ENCODE measurements around the gene ADCY9.
"Not testable (repeated sequence)": the region's sequence is repeated elsewhere in the genome, so short reads cannot be mapped to it uniquely, and the experiment has no call there.

Gene ADCY9

GRCh38 chr16:4116325-4117249 is at the start of gene ADCY9:
Gene ADCY9 (minus strand): TSS chr16:4116442. CDS start chr16:4115442, 1,000 bp downstream.
- peak; percentile 82 for ATAC-seq

GRCh38 chr16:4160658-4161430 is 44.6 kb upstream of the ADCY9 start:
- ATAC-seq: no peak
- no peak for DNase-seq

More at GRCh38 chr16:4116325-4117249, at the start of gene ADCY9:
- DNase-seq: peak; percentile 80

- ATAC-seq (no peak), DNase-seq (no peak)
These were observed 43.5 kb upstream of the ADCY9 start for GRCh38 chr16:4159726-4160125.

GRCh38 chr16:4158143-4159093 is 42.2 kb upstream of the ADCY9 start:
- no peak for ATAC-seq
- DNase-seq: no peak

GRCh38 chr16:4157376-4157825 is 41.2 kb upstream of the ADCY9 start:
- DNase-seq (no peak), ATAC-seq (no peak)

- not testable (repeated sequence) for DNase-seq, ATAC-seq
These were observed 40.3 kb upstream of the ADCY9 start for GRCh38 chr16:4156503-4156902.

GRCh38 chr16:4153364-4153763 is 37.1 kb upstream of the ADCY9 start:
- not testable (repeated sequence) for DNase-seq, ATAC-seq

- no peak for ATAC-seq
- DNase-seq: no peak
These were observed 36.0 kb upstream of the ADCY9 start for GRCh38 chr16:4152267-4152666.

GRCh38 chr16:4147236-4147635 is 31.0 kb upstream of the ADCY9 start:
- DNase-seq: no peak
- ATAC-seq: no peak

GRCh38 chr16:4142268-4142667 is 26.0 kb upstream of the ADCY9 start:
- DNase-seq (peak; percentile 5), ATAC-seq (peak; percentile 46)

- ATAC-seq (no peak), DNase-seq (no peak)
These were observed 25.4 kb upstream of the ADCY9 start for GRCh38 chr16:4141604-4142003.

- ATAC-seq: no peak
- DNase-seq: no peak
These were observed 24.4 kb upstream of the ADCY9 start for GRCh38 chr16:4140652-4141051.

GRCh38 chr16:4139968-4140367 is 23.7 kb upstream of the ADCY9 start:
- ATAC-seq: no peak
- no peak for DNase-seq

- DNase-seq (no peak), ATAC-seq (no peak)
These were observed 22.5 kb upstream of the ADCY9 start for GRCh38 chr16:4138713-4139112.

GRCh38 chr16:4137438-4137837 is 21.2 kb upstream of the ADCY9 start:
- ATAC-seq: no peak

GRCh38 chr16:4136229-4136813 is 20.1 kb upstream of the ADCY9 start:
- ATAC-seq (no peak), DNase-seq (no peak)

More at GRCh38 chr16:4137438-4137837, 21.2 kb upstream of the ADCY9 start:
- no peak for DNase-seq

GRCh38 chr16:4135537-4135936 is 19.3 kb upstream of the ADCY9 start:
- ATAC-seq (no peak), DNase-seq (no peak)

- ATAC-seq: no peak
- DNase-seq: no peak
These were observed 17.7 kb upstream of the ADCY9 start for GRCh38 chr16:4133897-4134372.

GRCh38 chr16:4131621-4132020 is 15.4 kb upstream of the ADCY9 start:
- DNase-seq: no peak
- no peak for ATAC-seq

GRCh38 chr16:4124535-4125294 is 8.5 kb upstream of the ADCY9 start:
- no peak for ATAC-seq
- DNase-seq: no peak

Measured in stimulated activated naive CD8-positive, alpha-beta T cell treated with anti-CD3 and anti-CD28 coated beads, Interleukin-15, Interleukin-2, amounts not matched to agents 100 U/mL and 50 U/mL, for 24 hours (primary cell).